HCT116 (cell line): ENCODE results near the gene OR8U1. TPM values are rescaled to one million over a fixed set of nuclear protein-coding genes. Genes with fewer than 3 reads are reported as not detected.

ENCODE experiments used
- ATAC-seq: fragments of 200-7000 bp; cut with Tn5 transposase; 2 replicates; pipeline ENCODE4 v1.9.1; 2020; ENCODE audit warnings: mild to moderate bottlenecking, moderate library complexity
- BruUV-seq: library from RNA; stranded (reverse); fragments of 400-500 nt; replicated peaks from 2 replicates; lab custom pipeline; 2021; lab: Mats Ljungman, UMichigan
- CTCF ChIA-PET: fragments of 300-600 bp; sonication (Branson Sonifier 250); formaldehyde crosslinking; loops from one replicate; lab custom pipeline; 2021; ENCODE audit warnings: antibody characterized with exemption; lab: Charles Lee
- POLR2A ChIA-PET: fragments of 300-600, 350-600 bp; sonication (Branson Sonifier 250); formaldehyde crosslinking; loops from one replicate; lab custom pipeline; 2021; ENCODE audit warnings: antibody characterized with exemption; lab: Charles Lee
- RAD21 ChIA-PET, 2 experiments: fragments of 300-600 bp; sonication (Branson Sonifier 250); formaldehyde crosslinking; loops; one replicate each; lab custom pipeline; 2023; ENCODE audit warnings: low total read pairs in 2 of 2; ENCODE audit not compliant: uncharacterized antibody in 2 of 2, unreplicated experiment in 2 of 2, low non-redundant PET in 1 of 2; lab: Charles Lee
- DNase-seq: peaks from one replicate; pipeline ENCODE4 v3.0.0-alpha.2; 2010; ENCODE audit warnings: low read depth, low spot score
- H2AFZ ChIP-seq: fragments of 200-600 bp; shearing (Covaris generic), sonication (generic); 2 replicates; pipeline ENCODE4 v1.6.1; 2017; ENCODE audit warnings: low read depth, mixed run types, mixed read lengths, antibody characterized with exemption, low read length; ENCODE audit not compliant: poor library complexity, severe bottlenecking
- H3K27ac ChIP-seq: 2 replicates; pipeline ENCODE4 v1.5.1; 2012; ENCODE audit warnings: low read depth, low read length
- H3K27me3 ChIP-seq: fragments of 200-600 bp; sonication (generic); 2 replicates; pipeline ENCODE4 v1.6.1; 2016; ENCODE audit warnings: mixed run types, low read length, mixed read lengths; ENCODE audit not compliant: insufficient read depth
- H3K36me3 ChIP-seq, 2 experiments: fragments of 200-500 bp in 1 of 2; fragments of 200-600 bp in 1 of 2; sonication (Bioruptor generic) in 1 of 2; sonication (generic) in 1 of 2; 2 replicates each; pipeline versions ENCODE4 v1.5.1 to v1.6.1; 2014 to 2016; ENCODE audit warnings: low read length in 2 of 2, inconsistent platforms in 1 of 2, mixed read lengths in 1 of 2, mixed run types in 1 of 2; ENCODE audit not compliant: insufficient read depth in 2 of 2, control insufficient read depth in 1 of 2
- H3K4me1 ChIP-seq, 2 experiments: fragments of 200-600 bp in 1 of 2; sonication (generic) in 1 of 2; 2 replicates each; pipeline versions ENCODE4 v1.5.1 to v1.6.1; 2012 to 2017; ENCODE audit warnings: low read length in 2 of 2, inconsistent platforms in 1 of 2, mild to moderate bottlenecking in 1 of 2, mixed read lengths in 1 of 2, mixed run types in 1 of 2, moderate library complexity in 1 of 2; ENCODE audit not compliant: insufficient read depth in 2 of 2, control insufficient read depth in 1 of 2
- H3K4me2 ChIP-seq: fragments of 200-600 bp; sonication (generic); 2 replicates; pipeline ENCODE4 v1.6.1; 2017; ENCODE audit warnings: mixed run types, low read length, mixed read lengths
- H3K4me3 ChIP-seq, 2 experiments: fragments of 200-600 bp in 1 of 2; sonication (generic) in 1 of 2; replicated peaks in 1 of 2; 2 replicates each; pipeline ENCODE4 v1.5.1; 2011 to 2016; ENCODE audit warnings: low read length in 2 of 2, control low read depth in 1 of 2, low read depth in 1 of 2, mild to moderate bottlenecking in 1 of 2, mixed read lengths in 1 of 2, mixed run types in 1 of 2
- H3K79me2 ChIP-seq: fragments of 200-600 bp; sonication (generic); 2 replicates; pipeline ENCODE4 v1.6.1; 2017; ENCODE audit warnings: mild to moderate bottlenecking, mixed run types, low read length, moderate library complexity, mixed read lengths; ENCODE audit not compliant: insufficient read depth
- H3K9ac ChIP-seq: fragments of 200-600 bp; sonication (generic); 2 replicates; pipeline ENCODE4 v1.6.1; 2016; ENCODE audit warnings: low read length, mixed read lengths
- H3K9me2 ChIP-seq: fragments of 200-600 bp; sonication (generic), shearing (Covaris generic); 2 replicates; pipeline ENCODE4 v1.6.1; 2017; ENCODE audit warnings: mixed run types, mild to moderate bottlenecking, moderate library complexity; ENCODE audit not compliant: insufficient read depth
- H3K9me3 ChIP-seq, 2 experiments: fragments of 200-500 bp in 1 of 2; fragments of 200-600 bp in 1 of 2; sonication (Bioruptor generic) in 1 of 2; sonication (generic) in 1 of 2; 2 replicates each; pipeline ENCODE4 v1.6.1; 2014 to 2017; ENCODE audit warnings: low read length in 2 of 2, mixed read lengths in 2 of 2, inconsistent platforms in 1 of 2, low read depth in 1 of 2, mild to moderate bottlenecking in 1 of 2, mixed run types in 1 of 2, moderate library complexity in 1 of 2; ENCODE audit not compliant: control insufficient read depth in 1 of 2, insufficient read depth in 1 of 2
- H4K20me1 ChIP-seq: fragments of 200-600 bp; sonication (generic), shearing (Covaris generic); 2 replicates; pipeline ENCODE4 v1.6.1; 2017; ENCODE audit warnings: mixed run types, mild to moderate bottlenecking, moderate library complexity; ENCODE audit not compliant: insufficient read depth
- EGR1 ChIP-seq: IDR thresholded peaks from 2 replicates; pipeline ENCODE4 v1.6.1; 2012; ENCODE audit warnings: low read depth
- ELF1 ChIP-seq: IDR thresholded peaks from 2 replicates; pipeline ENCODE4 v1.6.1; 2012; ENCODE audit warnings: low read depth, borderline replicate concordance
- EZH2phosphoT487 ChIP-seq: fragments of 200-600 bp; IDR thresholded peaks from 2 replicates; pipeline ENCODE4 v1.6.1; 2018; ENCODE audit warnings: antibody characterized with exemption, borderline replicate concordance
- JUND ChIP-seq: IDR thresholded peaks from 2 replicates; pipeline ENCODE4 v1.6.1; 2012
- POLR2A ChIP-seq: IDR thresholded peaks from 2 replicates; pipeline ENCODE4 v1.7.0; 2011; ENCODE audit warnings: borderline replicate concordance; ENCODE audit not compliant: insufficient read depth, insufficient read length; ENCODE audit errors: extremely low read depth
- REST ChIP-seq: IDR thresholded peaks from 2 replicates; pipeline ENCODE4 v1.6.1; 2012; ENCODE audit warnings: low read depth
- SP1 ChIP-seq: IDR thresholded peaks from 2 replicates; pipeline ENCODE4 v1.6.1; 2012; ENCODE audit warnings: low read depth
- TCF7L2 ChIP-seq: IDR thresholded peaks from 2 replicates; pipeline ENCODE4 v1.7.0; 2011; ENCODE audit warnings: borderline replicate concordance, inconsistent platforms; ENCODE audit not compliant: insufficient read depth, insufficient read length; ENCODE audit errors: extremely low read depth
- ZNF274 ChIP-seq: fragments of 200-500 bp; sonication (Bioruptor generic); IDR thresholded peaks from 2 replicates; pipeline ENCODE4 v1.6.1; 2014; ENCODE audit warnings: mild to moderate bottlenecking, low read depth, low read length, inconsistent platforms
- intact Hi-C: fragments of 100-400 bp; cut with micrococcal nuclease; formaldehyde crosslinking; loops from 2 replicates; pipeline ENCODE4 v1.10.0; 2022
- total RNA-seq: library from RNA; stranded (reverse); gene quantifications from one replicate; pipeline ENCODE4 v1.2.1, GENCODE V29; 2021; ENCODE audit not compliant: unreplicated experiment

The OR8U1 gene
- total RNA-seq, 1 experiment from 2014 or later = not detected

- no peaks in the 10 kb centered on the region for H3K4me1 ChIP-seq
- no peak overlapping the region for H3K4me3 ChIP-seq
- no peak overlapping the region for H3K4me2 ChIP-seq
- H3K79me2 ChIP-seq = no peaks in the 10 kb centered on the region
- intact Hi-C loops = no loop called here
- no peak overlapping the region for H2AFZ ChIP-seq
- H3K9me2 ChIP-seq = no peaks in the 10 kb centered on the region
- ChIA-PET CTCF (no interaction called here), POLR2A (no interaction called here), RAD21 (no interaction called here)
- no TSS peak for BruUV-seq
- no peaks in the 10 kb centered on the region for H3K36me3 ChIP-seq
- no peak overlapping the region for H3K27ac ChIP-seq
- TF ChIP-seq REST (no peak), SP1 (no peak), EGR1 (no peak), TCF7L2 (no peak)
- ATAC-seq = no peak
- no peak overlapping the region for H3K9ac ChIP-seq
- no peaks in the 10 kb centered on the region for H3K27me3 ChIP-seq
- DNase-seq = no peak
- H4K20me1 ChIP-seq = no peaks in the 10 kb centered on the region
- H3K9me3 ChIP-seq = peaks cover 13 to 18% of the 10 kb centered on the region in 2 experiments; a peak in 2 of 4 replicates
Observed at GRCh38 chr11:56380120-56380519, 4.7 kb downstream of the OR8U1 start.

GRCh38 chr11:56394381-56394780, 19.0 kb downstream of the OR8U1 start:
- no peak for DNase-seq
- no peaks in the 10 kb centered on the region for H3K9me2 ChIP-seq
- ChIA-PET RAD21 (no interaction called here), POLR2A (no interaction called here), CTCF (no interaction called here)
- no peak for TF ChIP-seq EZH2phosphoT487
- TF ChIP-seq JUND = no peak
- no peak for TF ChIP-seq ZNF274
- TF ChIP-seq POLR2A = no peak
- TF ChIP-seq ELF1 = no peak
- peaks cover 6 to 25% of the 10 kb centered on the region in 2 experiments; a peak in 2 of 4 replicates for H3K9me3 ChIP-seq
- ATAC-seq = no peak
- no TSS peak for BruUV-seq
- H3K4me3 ChIP-seq = no peak overlapping the region
- H4K20me1 ChIP-seq = no peaks in the 10 kb centered on the region
- no peak overlapping the region for H3K9ac ChIP-seq
- no peaks in the 10 kb centered on the region for H3K27me3 ChIP-seq
- H2AFZ ChIP-seq = no peak overlapping the region
- intact Hi-C loops = no loop called here
- H3K4me1 ChIP-seq = no peaks in the 10 kb centered on the region
- no peak overlapping the region for H3K4me2 ChIP-seq
- no peaks in the 10 kb centered on the region for H3K36me3 ChIP-seq
- no peaks in the 10 kb centered on the region for H3K79me2 ChIP-seq
- H3K27ac ChIP-seq = no peak overlapping the region
